ENCODE results near the gene TMEM178B.
"Not testable (repeated sequence)": the region's sequence is repeated elsewhere in the genome, so short reads cannot be mapped to it uniquely, and the experiment has no call there.

TMEM178B gene

DNA sequence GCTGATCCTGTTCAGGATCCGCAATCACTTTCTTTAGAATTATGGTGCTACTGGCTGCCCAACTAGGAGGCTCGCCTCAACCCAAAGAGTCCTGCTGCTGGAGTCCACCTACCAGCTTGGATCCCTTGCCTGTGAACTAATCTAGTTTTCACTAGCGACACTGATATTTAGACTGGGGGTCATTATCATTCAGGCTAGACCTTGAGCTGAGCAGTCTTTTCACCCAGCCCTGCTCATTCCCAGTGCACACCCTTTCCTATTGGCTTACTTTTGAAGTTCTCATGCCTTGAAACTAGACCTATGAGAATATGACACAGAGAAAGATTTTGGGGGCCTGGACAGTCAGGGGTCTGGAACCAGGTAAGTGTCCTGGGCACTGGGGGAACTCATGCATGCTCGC is 107.9 kb downstream of the TMEM178B start:
- DNase-seq (ENCODE audit: low read depth) = no peak
- TF ChIP-seq, protein P1, sequence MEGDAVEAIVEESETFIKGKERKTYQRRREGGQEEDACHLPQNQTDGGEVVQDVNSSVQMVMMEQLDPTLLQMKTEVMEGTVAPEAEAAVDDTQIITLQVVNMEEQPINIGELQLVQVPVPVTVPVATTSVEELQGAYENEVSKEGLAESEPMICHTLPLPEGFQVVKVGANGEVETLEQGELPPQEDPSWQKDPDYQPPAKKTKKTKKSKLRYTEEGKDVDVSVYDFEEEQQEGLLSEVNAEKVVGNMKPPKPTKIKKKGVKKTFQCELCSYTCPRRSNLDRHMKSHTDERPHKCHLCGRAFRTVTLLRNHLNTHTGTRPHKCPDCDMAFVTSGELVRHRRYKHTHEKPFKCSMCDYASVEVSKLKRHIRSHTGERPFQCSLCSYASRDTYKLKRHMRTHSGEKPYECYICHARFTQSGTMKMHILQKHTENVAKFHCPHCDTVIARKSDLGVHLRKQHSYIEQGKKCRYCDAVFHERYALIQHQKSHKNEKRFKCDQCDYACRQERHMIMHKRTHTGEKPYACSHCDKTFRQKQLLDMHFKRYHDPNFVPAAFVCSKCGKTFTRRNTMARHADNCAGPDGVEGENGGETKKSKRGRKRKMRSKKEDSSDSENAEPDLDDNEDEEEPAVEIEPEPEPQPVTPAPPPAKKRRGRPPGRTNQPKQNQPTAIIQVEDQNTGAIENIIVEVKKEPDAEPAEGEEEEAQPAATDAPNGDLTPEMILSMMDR (IDR thresholded peaks at IDR 0.05; ENCODE audit: control insufficient read depth, extremely low read depth, insufficient read depth) = no peak
- H3K4me3 ChIP-seq (ENCODE audit: low read depth, low read length) = no peak overlapping the region

DNA sequence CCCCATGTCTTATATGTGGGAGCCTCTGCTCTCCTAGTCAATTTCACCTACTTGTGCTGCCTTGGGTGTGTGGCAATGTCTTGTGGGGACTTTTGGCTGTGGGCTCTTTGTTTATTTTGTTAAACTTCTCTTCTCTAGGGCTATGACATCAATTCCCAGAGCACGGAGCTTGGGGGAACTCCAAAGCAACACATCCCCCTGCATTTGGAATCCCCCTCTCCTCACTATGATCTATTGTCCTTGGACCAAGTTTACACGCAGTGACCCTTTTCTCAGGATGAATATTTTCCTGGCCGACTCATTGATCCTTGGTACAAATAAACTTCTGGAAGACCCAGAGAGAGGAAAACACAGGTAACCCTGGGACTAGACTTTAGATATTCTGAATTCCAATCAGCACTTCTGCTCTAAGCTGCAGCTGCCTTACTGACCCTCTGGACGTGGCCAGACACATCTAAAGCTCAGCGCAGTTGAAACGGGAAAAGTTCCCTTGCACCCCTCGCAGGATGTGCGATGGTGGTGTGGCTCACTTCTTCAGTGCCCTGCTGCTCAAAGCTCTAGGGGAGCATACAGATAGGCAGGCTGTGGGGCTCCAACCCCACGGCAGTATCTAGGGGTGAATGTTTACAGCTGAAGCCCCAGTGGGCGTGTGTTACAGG is 110.8 kb downstream of the TMEM178B start:
- TF ChIP-seq, protein P1 (IDR thresholded peaks at IDR 0.05; ENCODE audit: control insufficient read depth, extremely low read depth, insufficient read depth) = no peak
- H3K4me3 ChIP-seq (ENCODE audit: low read depth, low read length) = no peak overlapping the region
- no peak for DNase-seq (ENCODE audit: low read depth)

DNA sequence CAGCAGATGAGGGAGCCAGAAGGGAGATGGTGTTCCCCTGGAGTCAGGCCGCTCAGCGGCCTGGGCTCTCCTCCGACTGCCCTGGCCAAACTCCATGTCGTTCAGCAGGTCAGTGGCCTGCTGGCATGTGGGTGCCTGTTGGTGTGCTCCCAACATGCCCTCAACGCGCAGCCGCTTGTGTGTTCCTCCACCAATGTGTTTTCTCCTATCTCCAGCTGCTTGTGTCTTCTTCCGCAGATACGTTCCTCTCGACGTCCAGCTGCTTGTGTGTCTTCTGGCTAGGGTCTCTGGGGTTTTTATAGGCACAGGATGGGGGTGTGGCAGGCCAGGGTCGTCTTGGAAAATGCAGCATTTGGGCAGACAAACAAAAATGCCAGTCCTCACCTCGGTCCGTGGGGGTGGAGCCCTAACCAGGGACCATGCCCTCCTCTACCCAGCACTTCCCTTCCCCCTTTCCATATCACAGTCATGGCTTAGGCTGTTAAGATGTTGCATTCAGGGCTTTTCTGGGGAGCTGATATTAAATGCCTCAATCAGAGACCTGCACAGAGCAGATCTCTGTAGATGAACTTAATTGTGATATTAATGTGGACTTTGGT is 111.6 kb downstream of the TMEM178B start:
- TF ChIP-seq, protein P1 (IDR thresholded peaks at IDR 0.05; ENCODE audit: control insufficient read depth, extremely low read depth, insufficient read depth) = no peak
- DNase-seq (ENCODE audit: low read depth) = no peak
- H3K4me3 ChIP-seq (ENCODE audit: low read depth, low read length) = no peak overlapping the region

DNA sequence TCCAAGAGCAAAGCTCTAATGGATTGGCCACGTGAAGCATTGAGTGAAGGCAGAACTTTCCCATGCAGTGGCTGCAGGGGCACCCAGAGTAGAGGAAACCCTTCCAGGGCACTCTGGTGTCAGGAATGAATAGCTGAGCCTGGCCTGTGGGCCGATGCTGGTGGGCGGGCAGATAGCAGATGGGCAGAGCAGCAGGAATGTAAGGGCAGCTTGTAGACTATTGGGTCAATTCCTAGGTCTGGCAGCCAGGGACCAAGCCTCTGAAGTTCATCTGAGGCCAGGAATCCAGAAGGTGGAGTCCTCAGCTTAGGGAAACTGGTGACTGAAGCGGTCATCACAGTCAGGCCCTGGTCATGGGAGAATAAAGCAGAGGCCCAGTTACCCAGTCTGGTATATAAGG is 115.4 kb downstream of the TMEM178B start:
- TF ChIP-seq, protein P1 (IDR thresholded peaks at IDR 0.05; ENCODE audit: control insufficient read depth, extremely low read depth, insufficient read depth) = no peak
- H3K4me3 ChIP-seq (ENCODE audit: low read depth, low read length) = no peak overlapping the region
- no peak for DNase-seq (ENCODE audit: low read depth)

DNA sequence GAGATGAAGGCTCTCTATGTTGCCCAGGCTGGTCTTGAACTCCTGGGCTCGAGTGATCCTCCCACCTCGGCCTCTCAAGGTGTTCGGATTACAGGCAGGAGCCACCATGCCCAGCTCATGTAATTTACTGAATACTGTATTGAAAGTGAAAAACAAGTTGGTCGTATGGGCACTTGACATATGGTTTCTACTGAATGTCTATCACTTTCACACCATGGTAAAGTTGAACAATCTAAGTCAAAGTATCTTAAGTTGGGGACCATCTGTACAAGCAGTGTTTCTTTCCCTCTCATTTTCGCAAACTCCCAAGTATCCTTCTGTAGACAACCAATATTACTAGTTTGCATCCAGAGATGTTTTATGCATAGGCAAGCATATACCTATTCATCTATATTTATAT is 116.6 kb downstream of the TMEM178B start:
- DNase-seq (ENCODE audit: low read depth) = no peak
- TF ChIP-seq, protein P1 (IDR thresholded peaks at IDR 0.05; ENCODE audit: control insufficient read depth, extremely low read depth, insufficient read depth) = no peak
- no peak overlapping the region for H3K4me3 ChIP-seq (ENCODE audit: low read depth, low read length)

DNA sequence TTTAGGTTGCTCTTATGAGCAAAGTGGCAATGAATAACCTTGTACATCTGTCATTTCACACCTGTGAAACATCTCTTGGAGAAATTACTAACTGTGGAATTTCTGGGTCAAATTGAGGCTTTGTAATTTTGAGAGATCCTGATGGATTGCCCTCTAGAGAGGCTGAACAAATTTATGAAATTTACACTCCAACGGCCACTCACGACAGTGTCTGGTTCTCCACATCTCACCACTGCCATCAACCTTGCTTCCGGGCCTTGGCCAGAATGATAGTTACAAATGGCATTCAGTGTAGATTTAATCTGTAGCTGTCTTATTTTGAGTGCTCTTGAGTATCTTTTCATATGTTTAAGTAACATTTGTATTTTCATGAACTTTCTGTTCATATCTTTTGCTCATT is 117.4 kb downstream of the TMEM178B start:
- TF ChIP-seq, protein P1 (IDR thresholded peaks at IDR 0.05; ENCODE audit: control insufficient read depth, extremely low read depth, insufficient read depth) = no peak
- H3K4me3 ChIP-seq (ENCODE audit: low read depth, low read length) = no peak overlapping the region
- DNase-seq (ENCODE audit: low read depth) = no peak

DNA sequence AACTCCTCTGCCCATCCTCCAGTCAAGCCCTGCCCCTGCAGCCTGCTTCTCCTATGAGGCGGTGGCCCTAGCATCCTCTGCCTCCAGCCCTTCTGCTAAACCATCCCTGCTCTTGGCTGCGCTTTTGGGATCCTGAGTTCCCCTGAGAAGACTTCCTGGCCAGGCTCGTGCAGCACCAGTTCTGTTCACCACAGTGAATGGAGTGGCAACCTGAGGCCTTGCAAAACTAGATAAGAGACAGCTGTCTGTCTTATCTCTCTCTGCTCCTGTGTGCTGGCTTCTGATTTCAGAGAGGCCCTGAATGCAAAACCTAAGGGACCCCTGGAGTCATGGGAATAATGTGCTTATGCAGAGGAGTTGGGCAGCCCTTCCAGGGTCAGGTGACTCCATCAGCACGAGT is 119.2 kb downstream of the TMEM178B start:
- H3K4me3 ChIP-seq (ENCODE audit: low read depth, low read length) = no peak overlapping the region
- no peak for DNase-seq (ENCODE audit: low read depth)
- TF ChIP-seq, protein P1 (IDR thresholded peaks at IDR 0.05; ENCODE audit: control insufficient read depth, extremely low read depth, insufficient read depth) = no peak

DNA sequence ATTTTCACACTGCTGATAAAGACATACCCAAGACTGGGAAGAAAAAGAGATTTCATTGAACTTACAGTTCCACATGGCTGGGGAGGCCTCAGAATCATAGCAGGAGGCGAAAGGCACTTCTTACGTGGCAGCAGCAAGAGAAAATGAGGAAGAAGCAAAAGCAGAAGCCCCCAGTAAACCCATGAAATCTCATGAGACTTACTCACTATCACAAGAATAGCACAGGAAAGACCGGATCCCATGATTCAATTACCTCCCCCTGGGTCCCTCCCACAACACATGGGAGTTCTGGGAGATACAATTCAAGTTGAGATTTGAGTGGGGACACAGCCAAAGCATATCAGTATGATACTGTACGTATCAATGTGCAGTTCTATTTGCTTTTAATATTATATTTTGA is 121.9 kb downstream of the TMEM178B start:
- not testable (repeated sequence) for DNase-seq (ENCODE audit: low read depth)

More for the DNA sequence above, 121.9 kb downstream of the TMEM178B start:
- not testable (repeated sequence) for H3K4me3 ChIP-seq (ENCODE audit: low read depth, low read length)
